ENCODE data around the gene NDUFC2. TPM values are rescaled to one million over a fixed set of nuclear protein-coding genes. Genes with fewer than 3 reads are reported as not detected.

The NDUFC2 gene
- total and polyA plus RNA-seq, 2 of the 8 experiments (the other 6 are each of a cell fraction or from before 2014, with no cell fraction given), result 216 to 356 TPM

- Histone ChIP-seq H3K56ac (replicated peaks; ENCODE audit: insufficient read length, low read depth, low read length) (no peak overlapping the region), H2BK15ac (ENCODE audit: low read length) (no peak overlapping the region), H3K4me2 (ENCODE audit: insufficient read depth in 1 of 2, low read depth in 2 of 2, low read length in 2 of 2) (no peak overlapping the region), H3K4ac (replicated peaks; ENCODE audit: insufficient read length, low read depth, low read length) (no peak overlapping the region), H3K23me2 (ENCODE audit: low read depth, low read length) (no peaks in the 10 kb centered on the region), H4K5ac (ENCODE audit: insufficient read length, low read depth, low read length) (no peak overlapping the region), H4K20me1 (replicated peaks in 1 of 2; ENCODE audit: control insufficient read depth in 1 of 2, insufficient read depth in 2 of 2, low read length in 2 of 2) (peaks cover 0 to 2% of the 10 kb centered on the region in 2 experiments), H2BK12ac (ENCODE audit: low read depth, low read length) (no peak overlapping the region), H3K14ac (ENCODE audit: insufficient read length) (no peak overlapping the region), H2AFZ (ENCODE audit: low read length) (no peak overlapping the region), H4K8ac (ENCODE audit: extremely low read depth, insufficient read depth, low read length) (no peak overlapping the region), H2BK20ac (ENCODE audit: low read length) (no peak overlapping the region), H3K18ac (ENCODE audit: extremely low read depth, low read length) (no peak overlapping the region), H3K9ac (replicated peaks in 1 of 4; ENCODE audit: extremely low read depth in 1 of 4, low read depth in 3 of 4, low read length in 3 of 4) (no peak overlapping the region), H3K4me1 (replicated peaks in 1 of 4; ENCODE audit: control insufficient read depth in 3 of 4, insufficient read depth in 4 of 4, low read length in 3 of 4) (no peaks in the 10 kb centered on the region), H3K79me2 (ENCODE audit: control insufficient read depth in 1 of 2, insufficient read depth in 2 of 2, low read length in 2 of 2) (no peaks in the 10 kb centered on the region), H2BK5ac (ENCODE audit: low read depth, low read length) (no peak overlapping the region), H3K27ac (ENCODE audit: low read depth, low read length) (no peak overlapping the region), H3K36me3 (ENCODE audit: control insufficient read depth in 2 of 4, insufficient read depth in 4 of 4, low read length in 3 of 4) (peaks cover 0 to 18% (median 7%) of the 10 kb centered on the region in 4 experiments; a peak in 5 of 8 replicates), H3K4me3 (ENCODE audit: extremely low read depth in 1 of 4, insufficient read depth in 2 of 4, low read depth in 3 of 4, low read length in 4 of 4) (no peak overlapping the region), H2BK120ac (replicated peaks; ENCODE audit: low read depth, low read length) (no peak overlapping the region), H3K23ac (ENCODE audit: insufficient read length) (no peak overlapping the region), H3K27me3 (replicated peaks in 1 of 4; ENCODE audit: control insufficient read depth in 3 of 4, extremely low read depth in 1 of 4, insufficient read depth in 3 of 4, low read length in 3 of 4) (no peaks in the 10 kb centered on the region), H4K91ac (replicated peaks; ENCODE audit: insufficient read length, low read length) (no peak overlapping the region), H2AK5ac (ENCODE audit: low read depth, low read length) (no peak overlapping the region), H3K9me3 (ENCODE audit: insufficient read depth in 2 of 2, low read depth in 1 of 2, low read length in 1 of 2) (no peaks in the 10 kb centered on the region), H3K79me1 (ENCODE audit: low read depth, low read length) (no peaks in the 10 kb centered on the region)
- TF ChIP-seq TCF12 (IDR thresholded peaks at IDR 0.05; ENCODE audit: low read depth, low read length), result no peak
- no peak for TF ChIP-seq BCL11A (IDR thresholded peaks at IDR 0.05; ENCODE audit: low read depth in 2 of 2, low read length in 2 of 2)
- TF ChIP-seq CEBPB (IDR thresholded peaks at IDR 0.05; ENCODE audit: low read depth, low read length), result no peak
- TF ChIP-seq SAP30 (IDR thresholded peaks at IDR 0.05; ENCODE audit: insufficient read depth, insufficient replicate concordance, low read length), result no peak
- TF ChIP-seq NRF1 (IDR thresholded peaks at IDR 0.05; ENCODE audit: low read depth, low read length), result no peak
- TF ChIP-seq MAX (IDR thresholded peaks at IDR 0.05), result no peak
- TF ChIP-seq SRF (IDR thresholded peaks at IDR 0.05; ENCODE audit: low read depth, low read length), result no peak
- TF ChIP-seq KDM1A (IDR thresholded peaks at IDR 0.05; ENCODE audit: borderline replicate concordance, low read length), result no peak
- no peak for TF ChIP-seq GABPA (IDR thresholded peaks at IDR 0.05; ENCODE audit: borderline replicate concordance, insufficient read depth, low read length)
- ChIA-PET POLR2A (ENCODE audit: partially characterized antibody) (interaction anchor here (0.6 to 1.5 kb wide), 4 partner anchors 10 to 195 kb away, joined by 3 to 5 read pairs (median 4); no protein-coding TSS in a partner anchor), CTCF (ENCODE audit: partially characterized antibody) (interaction anchor here (1.1 to 2.1 kb wide), 3 partner anchors 11 to 19 kb away, joined by 3 to 5 read pairs (median 5); no protein-coding TSS in a partner anchor)
- FAIRE-seq (no peak), DNase-seq (ENCODE audit: low read depth in 1 of 2, low spot score in 2 of 2) (no peak)
- WGBS, 2 experiments (ENCODE audit: extremely low coverage in 1 of 2, insufficient coverage in 1 of 2, insufficient read length in 1 of 2, insufficient replicate concordance in 2 of 2, low coverage in 1 of 2, low lambda C conversion rate in 2 of 2, missing lambda C conversion rate in 1 of 2), result 93% methylated on average over 2 of the region's 2 CpGs; no CpG with 5 or more reads in 1 of the 2 experiments
Observed at GRCh38 chr11:78065203-78065602, 14.5 kb downstream of the NDUFC2 start.

Data from H1 (cell line).